Activated naive CD8-positive, alpha-beta T cell (primary cell): Measurements from ENCODE around the gene MAP3K14.

Source experiments
- H3K27ac Mint-ChIP-seq: one replicate; pipeline ENCODE4 v1.8.0; 2021; ENCODE audit warnings: mixed read lengths
- H3K27me3 Mint-ChIP-seq: one replicate; pipeline ENCODE4 v1.8.0; 2021; ENCODE audit warnings: mixed read lengths
- H3K36me3 Mint-ChIP-seq: one replicate; pipeline ENCODE4 v1.8.0; 2021; ENCODE audit warnings: mixed read lengths
- H3K4me1 Mint-ChIP-seq: one replicate; pipeline ENCODE4 v1.8.0; 2021; ENCODE audit warnings: low read depth, mixed read lengths
- H3K4me3 Mint-ChIP-seq: one replicate; pipeline ENCODE4 v1.8.0; 2021; ENCODE audit warnings: mild to moderate bottlenecking, mixed read lengths
- H3K9me3 Mint-ChIP-seq: one replicate; pipeline ENCODE4 v1.8.0; 2021; ENCODE audit warnings: low read depth, mixed read lengths

MAP3K14 gene

GRCh38 chr17:45289301-45290268, 27.2 kb downstream of the MAP3K14 start:
- Mint-ChIP-seq H3K4me1 (peaks cover 30% of the 10 kb centered on the region), H3K4me3 (no peak overlapping the region), H3K36me3 (no peaks in the 10 kb centered on the region), H3K27me3 (no peaks in the 10 kb centered on the region), H3K9me3 (no peaks in the 10 kb centered on the region), H3K27ac (peak overlapping the region; percentile 81)

DNA sequence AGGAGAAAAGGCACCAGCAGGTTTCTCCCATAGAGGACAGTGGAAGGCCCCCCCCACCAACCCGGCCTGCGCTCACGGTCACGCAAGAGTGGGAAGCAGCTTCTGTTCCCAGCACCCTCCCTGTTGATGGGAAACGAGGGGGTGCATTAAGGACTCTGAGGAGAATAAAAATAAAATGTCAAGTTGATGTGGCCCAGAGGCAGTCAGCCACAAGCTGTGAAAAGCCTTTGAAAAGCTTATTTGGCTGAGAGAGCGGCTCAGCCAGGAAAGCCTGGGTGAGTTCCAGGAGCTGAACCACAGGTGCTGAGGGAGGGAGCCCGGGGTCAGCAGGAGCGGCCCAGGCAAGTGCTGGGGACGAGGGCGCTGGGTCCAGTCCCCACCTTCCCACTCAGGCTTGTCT, 28.0 kb downstream of the MAP3K14 start:
- peaks cover 2% of the 10 kb centered on the region for H3K36me3 Mint-ChIP-seq
- no peak overlapping the region for H3K4me3 Mint-ChIP-seq
- H3K27me3 Mint-ChIP-seq, result no peaks in the 10 kb centered on the region
- peaks cover 29% of the 10 kb centered on the region for H3K4me1 Mint-ChIP-seq
- no peaks in the 10 kb centered on the region for H3K9me3 Mint-ChIP-seq
- no peak overlapping the region for H3K27ac Mint-ChIP-seq

DNA sequence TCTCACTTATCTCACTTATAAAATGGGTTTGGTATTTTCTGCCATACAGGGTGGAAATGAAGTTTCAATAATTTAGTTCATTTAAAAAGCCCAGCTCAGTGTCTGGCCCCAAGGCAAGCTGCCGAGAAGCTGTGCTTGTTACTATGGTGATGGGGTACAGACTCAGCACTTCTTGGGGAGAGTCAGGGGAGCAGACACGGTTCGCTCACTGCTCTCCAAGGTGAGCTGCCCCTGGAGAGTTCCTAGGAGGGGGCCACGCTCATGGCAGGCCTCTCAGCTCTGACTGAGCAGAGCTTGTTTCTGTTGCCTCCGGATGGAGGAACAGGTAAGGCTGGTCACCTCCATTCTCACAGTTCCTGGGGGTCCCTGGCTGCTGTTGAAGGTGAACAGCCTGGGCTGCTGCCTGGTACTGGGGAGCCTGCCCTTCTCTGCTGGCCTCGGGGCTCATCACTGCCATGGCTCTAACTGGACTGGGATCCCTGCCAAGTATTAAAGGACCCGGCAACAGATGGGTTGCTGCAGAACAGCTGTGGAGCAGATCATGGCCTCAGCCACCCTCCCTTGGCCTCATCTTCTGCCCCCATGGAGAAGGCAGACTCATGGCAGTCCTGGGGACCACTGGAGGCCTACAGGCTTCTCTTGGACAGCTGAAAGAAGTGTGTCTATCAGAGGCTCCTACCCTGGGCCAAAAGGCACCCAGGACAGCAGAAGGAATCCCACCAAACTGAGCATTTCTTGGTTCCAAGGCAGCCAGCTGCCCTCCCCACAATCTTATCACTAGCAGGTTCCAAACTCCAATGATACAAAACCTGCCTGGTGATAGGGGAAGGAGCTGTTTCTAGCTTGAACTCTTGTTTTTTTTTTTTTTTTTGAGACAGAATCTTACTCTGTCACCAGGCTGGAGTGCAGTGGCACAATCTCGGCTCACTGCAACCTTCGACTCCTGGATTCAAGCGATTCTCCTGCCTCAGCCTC, 29.0 kb downstream of the MAP3K14 start:
- Mint-ChIP-seq H3K4me1 (peaks cover 23% of the 10 kb centered on the region), H3K4me3 (no peak overlapping the region), H3K27ac (peak overlapping the region; percentile 78), H3K36me3 (peaks cover 2% of the 10 kb centered on the region), H3K27me3 (no peaks in the 10 kb centered on the region), H3K9me3 (no peaks in the 10 kb centered on the region)

GRCh38 chr17:45286286-45286685, 30.5 kb downstream of the MAP3K14 start:
- H3K36me3 Mint-ChIP-seq, result peaks cover 2% of the 10 kb centered on the region
- peaks cover 13% of the 10 kb centered on the region for H3K4me1 Mint-ChIP-seq
- no peak overlapping the region for H3K27ac Mint-ChIP-seq
- H3K4me3 Mint-ChIP-seq, result no peak overlapping the region
- no peaks in the 10 kb centered on the region for H3K9me3 Mint-ChIP-seq
- H3K27me3 Mint-ChIP-seq, result no peaks in the 10 kb centered on the region

DNA sequence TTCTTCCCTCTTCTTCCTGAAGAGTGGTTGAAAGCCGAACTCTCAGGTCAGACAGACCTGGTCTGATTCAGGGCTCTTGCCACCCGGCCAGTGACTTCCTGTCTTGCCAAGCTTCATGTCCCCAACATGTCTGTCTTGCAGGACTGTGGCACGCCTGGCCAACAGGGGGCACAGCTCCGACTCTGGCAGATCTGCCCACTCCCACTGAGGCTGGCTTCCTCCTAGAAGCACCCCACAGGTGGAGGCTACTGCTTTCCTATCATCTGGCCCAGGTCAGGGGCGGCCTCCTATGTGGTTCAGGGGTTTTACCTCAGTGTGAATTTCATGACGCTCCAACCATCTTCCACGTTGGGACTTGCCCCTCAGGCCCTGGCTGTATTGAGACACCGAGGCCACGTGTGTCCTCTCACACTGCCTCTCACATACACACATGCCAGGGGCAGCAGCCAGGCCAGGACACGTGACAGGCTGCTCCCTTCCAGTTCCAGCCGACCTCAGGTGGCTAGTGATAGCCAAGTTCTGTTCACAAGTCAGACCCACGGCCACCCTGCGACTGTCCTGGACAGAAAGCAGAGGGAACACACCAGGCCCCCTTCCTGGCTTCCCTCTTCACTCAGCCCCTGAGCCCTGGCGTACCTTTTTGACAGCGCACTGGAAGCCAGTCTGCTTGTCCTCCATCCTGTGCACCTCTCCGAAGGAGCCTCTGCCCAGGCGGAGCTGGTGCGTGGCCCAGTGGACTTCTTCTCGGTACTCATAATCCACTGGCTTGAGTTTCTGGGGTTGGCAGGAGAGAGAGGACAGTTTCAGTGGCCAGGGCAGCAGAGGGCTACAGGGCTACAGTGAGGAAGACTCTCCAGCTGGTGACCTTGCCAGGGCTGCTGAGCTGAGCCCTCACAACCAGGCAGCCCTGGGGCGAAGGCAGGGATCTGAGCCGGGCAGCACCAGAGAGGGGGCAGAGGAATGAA, 32.4 kb downstream of the MAP3K14 start:
- Mint-ChIP-seq H3K27ac (peak overlapping the region; percentile 72), H3K4me1 (peaks cover 13% of the 10 kb centered on the region), H3K36me3 (peaks cover 2% of the 10 kb centered on the region)

GRCh38 chr17:45283711-45284110, 33.1 kb downstream of the MAP3K14 start:
- peaks cover 2% of the 10 kb centered on the region for H3K36me3 Mint-ChIP-seq
- no peak overlapping the region for H3K4me3 Mint-ChIP-seq
- H3K9me3 Mint-ChIP-seq, result no peaks in the 10 kb centered on the region
- H3K27me3 Mint-ChIP-seq, result no peaks in the 10 kb centered on the region
- peak overlapping the region; percentile 75 for H3K27ac Mint-ChIP-seq
- H3K4me1 Mint-ChIP-seq, result peaks cover 13% of the 10 kb centered on the region

More for the DNA sequence above, 32.4 kb downstream of the MAP3K14 start:
- no peaks in the 10 kb centered on the region for H3K9me3 Mint-ChIP-seq
- no peak overlapping the region for H3K4me3 Mint-ChIP-seq
- no peaks in the 10 kb centered on the region for H3K27me3 Mint-ChIP-seq

GRCh38 chr17:45282683-45283644, 33.9 kb downstream of the MAP3K14 start:
- Mint-ChIP-seq H3K27me3 (no peaks in the 10 kb centered on the region), H3K27ac (peak overlapping the region; percentile 75), H3K4me1 (peaks cover 16% of the 10 kb centered on the region), H3K9me3 (no peaks in the 10 kb centered on the region), H3K4me3 (no peak overlapping the region), H3K36me3 (peaks cover 2% of the 10 kb centered on the region)

DNA sequence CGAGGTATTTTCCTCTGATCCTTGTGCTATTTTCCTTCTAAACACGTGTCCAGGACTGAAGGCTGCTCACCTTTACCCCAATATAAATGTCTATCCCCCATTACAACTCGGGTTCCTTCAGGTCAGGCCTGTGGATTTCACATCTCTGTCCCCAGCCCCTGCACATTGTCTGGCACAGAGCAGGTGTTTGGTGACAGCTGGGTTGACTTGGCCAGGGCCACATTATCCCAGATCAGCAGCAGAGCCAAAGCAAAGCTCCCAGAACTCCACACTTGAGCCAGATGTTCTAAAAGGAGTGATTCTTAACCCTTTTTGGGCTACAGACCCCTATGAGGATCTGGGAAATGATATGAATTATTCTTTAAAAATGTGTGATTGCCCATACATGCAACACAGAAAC, 36.9 kb downstream of the MAP3K14 start:
- Mint-ChIP-seq H3K27ac (peak overlapping the region; percentile 34), H3K36me3 (peaks cover 2% of the 10 kb centered on the region)

DNA sequence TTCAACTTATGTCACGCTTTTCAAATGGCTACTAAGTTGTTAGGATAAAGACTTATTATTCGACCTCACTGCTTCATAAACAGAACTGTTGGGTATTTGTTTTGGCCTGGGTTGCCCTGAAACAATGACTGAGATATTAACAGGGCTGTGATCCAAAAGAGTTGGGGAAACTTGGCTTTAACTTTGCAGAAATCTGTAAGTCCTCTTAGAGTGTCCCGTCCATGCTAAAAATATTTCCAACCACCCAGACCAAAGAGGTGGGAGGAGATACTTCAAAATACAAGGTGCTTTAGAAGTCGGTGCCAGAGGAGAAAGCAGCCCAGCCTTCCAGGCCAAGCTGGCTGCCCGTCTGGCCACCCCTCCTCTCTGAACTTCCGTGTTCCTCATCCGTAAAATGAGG, 38.8 kb downstream of the MAP3K14 start:
- H3K4me1 Mint-ChIP-seq, result peaks cover 15% of the 10 kb centered on the region
- no peaks in the 10 kb centered on the region for H3K9me3 Mint-ChIP-seq
- no peaks in the 10 kb centered on the region for H3K36me3 Mint-ChIP-seq
- peak overlapping the region; percentile 70 for H3K27ac Mint-ChIP-seq
- no peak overlapping the region for H3K4me3 Mint-ChIP-seq
- H3K27me3 Mint-ChIP-seq, result no peaks in the 10 kb centered on the region

More for the DNA sequence above, 36.9 kb downstream of the MAP3K14 start:
- Mint-ChIP-seq H3K4me3 (no peak overlapping the region), H3K4me1 (peaks cover 24% of the 10 kb centered on the region), H3K9me3 (no peaks in the 10 kb centered on the region), H3K27me3 (no peaks in the 10 kb centered on the region)

DNA sequence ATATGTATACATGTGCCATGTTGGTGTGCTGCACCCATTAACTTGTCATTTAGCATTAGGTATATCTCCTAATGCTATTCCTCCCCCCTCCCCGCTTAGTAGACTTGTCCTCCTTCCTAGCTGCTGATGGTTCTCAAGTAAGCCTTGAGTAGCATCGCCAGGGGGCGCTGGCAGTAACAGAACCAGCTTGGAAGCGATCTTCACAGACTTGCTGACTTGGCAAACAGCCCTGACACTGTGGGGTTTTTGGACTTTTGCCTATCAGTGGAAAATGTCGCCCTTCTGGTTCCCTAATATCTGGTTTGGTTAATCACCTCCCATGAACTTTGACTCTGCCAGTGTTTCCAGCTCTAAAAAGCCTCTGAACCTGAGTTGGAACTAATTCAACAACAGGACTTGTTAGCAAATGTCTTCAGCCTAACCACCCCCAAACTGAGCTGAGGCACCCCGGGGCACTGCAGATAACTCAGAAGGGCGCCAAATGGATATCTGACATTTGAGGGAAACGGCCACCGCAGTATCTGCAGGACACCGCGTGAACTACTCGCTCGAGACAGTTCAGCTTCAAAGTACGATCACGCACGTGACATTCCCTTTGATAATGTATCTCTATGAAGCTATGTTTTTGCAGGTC, 39.5 kb downstream of the MAP3K14 start:
- H3K27ac Mint-ChIP-seq, result peak overlapping the region; percentile 70
- no peaks in the 10 kb centered on the region for H3K27me3 Mint-ChIP-seq
- H3K4me3 Mint-ChIP-seq, result no peak overlapping the region
- H3K9me3 Mint-ChIP-seq, result no peaks in the 10 kb centered on the region
- H3K4me1 Mint-ChIP-seq, result peaks cover 13% of the 10 kb centered on the region
- H3K36me3 Mint-ChIP-seq, result no peaks in the 10 kb centered on the region

DNA sequence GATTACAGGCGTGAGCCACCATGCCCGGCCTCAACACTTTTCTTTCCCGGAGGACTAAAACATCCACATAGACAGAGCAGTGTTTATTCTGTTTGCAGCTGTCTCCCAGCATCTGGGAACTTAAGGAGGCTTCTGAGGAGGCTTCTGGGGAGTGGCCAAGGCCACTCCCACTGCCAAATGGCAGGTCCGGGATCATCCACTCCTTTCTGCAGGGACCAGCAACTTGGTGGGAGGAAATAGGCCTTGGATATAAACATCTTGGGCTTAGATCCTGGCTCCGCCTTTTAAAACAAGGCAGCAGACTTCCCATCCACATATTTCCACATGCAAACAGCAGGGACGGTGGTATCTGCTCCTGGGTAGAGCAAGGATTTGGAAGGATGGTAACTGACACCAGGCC, 40.8 kb downstream of the MAP3K14 start:
- Mint-ChIP-seq H3K4me1 (peaks cover 14% of the 10 kb centered on the region), H3K27me3 (no peaks in the 10 kb centered on the region), H3K4me3 (no peak overlapping the region), H3K27ac (no peak overlapping the region), H3K9me3 (no peaks in the 10 kb centered on the region), H3K36me3 (no peaks in the 10 kb centered on the region)

DNA sequence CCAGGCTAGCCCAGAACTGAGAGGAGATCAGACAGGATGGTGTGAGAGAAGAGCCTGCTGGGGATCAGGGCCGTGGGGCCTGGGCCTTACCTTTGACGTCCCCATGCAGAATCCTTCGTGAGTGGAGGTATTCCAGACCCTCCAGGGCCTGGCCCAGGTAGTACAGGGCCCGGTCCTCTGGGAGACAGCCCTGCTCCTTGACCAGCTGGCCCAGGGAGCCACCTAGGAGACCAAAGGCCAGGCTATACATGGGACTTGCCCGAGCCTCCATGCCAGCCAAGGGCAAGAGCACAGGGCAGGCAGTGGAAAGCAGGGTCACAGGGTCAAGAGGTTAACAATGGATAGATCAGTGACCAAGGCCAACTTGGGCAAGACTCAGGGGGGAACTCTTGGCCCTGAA, 42.8 kb downstream of the MAP3K14 start:
- no peaks in the 10 kb centered on the region for H3K27me3 Mint-ChIP-seq
- peaks cover 26% of the 10 kb centered on the region for H3K4me1 Mint-ChIP-seq
- H3K9me3 Mint-ChIP-seq, result no peaks in the 10 kb centered on the region
- H3K4me3 Mint-ChIP-seq, result no peak overlapping the region
- no peak overlapping the region for H3K27ac Mint-ChIP-seq
- no peaks in the 10 kb centered on the region for H3K36me3 Mint-ChIP-seq

DNA sequence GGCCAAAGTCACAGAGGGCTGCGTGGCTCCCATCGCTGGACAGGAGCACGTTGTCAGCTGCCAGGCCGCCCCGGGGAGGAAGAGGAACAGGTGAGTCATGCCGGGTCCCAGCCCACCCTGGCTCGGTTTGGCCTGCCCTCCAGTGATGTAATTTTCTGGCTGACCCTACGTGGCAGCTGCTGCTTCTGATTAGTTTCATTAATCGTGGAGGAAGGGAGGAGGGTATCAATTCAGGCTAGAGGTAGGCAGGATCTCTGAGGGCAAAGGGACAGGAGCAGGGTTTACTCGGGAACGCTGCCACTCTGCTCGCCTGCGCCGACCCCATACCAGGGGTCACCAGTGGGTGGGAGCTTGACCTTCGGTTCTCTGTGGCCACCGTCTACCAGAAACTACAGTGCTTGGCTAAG, 43.3 kb downstream of the MAP3K14 start:
- H3K36me3 Mint-ChIP-seq, result no peaks in the 10 kb centered on the region
- H3K4me1 Mint-ChIP-seq, result peaks cover 26% of the 10 kb centered on the region
- H3K27ac Mint-ChIP-seq, result peak overlapping the region; percentile 68
- no peaks in the 10 kb centered on the region for H3K27me3 Mint-ChIP-seq
- H3K9me3 Mint-ChIP-seq, result no peaks in the 10 kb centered on the region
- H3K4me3 Mint-ChIP-seq, result no peak overlapping the region
